Cardiac fibroblast (primary cell): Measurements from ENCODE around the gene DIAPH1.

Experiments
- DNase-seq, 2 donors: peaks; one replicate each; pipeline versions ENCODE4 v3.0.0 to v3.0.0-alpha.2; 2010; ENCODE audit warnings: low read depth in 2 of 2
- H3K4me3 ChIP-seq, 2 donors: replicated peaks in 1 of 2; 1 replicate in 1 of 2; 2 replicates in 1 of 2; pipeline ENCODE4 v1.5.1; 2011; ENCODE audit warnings: low read depth in 2 of 2, low read length in 2 of 2, mild to moderate bottlenecking in 2 of 2, moderate library complexity in 1 of 2
- CTCF ChIP-seq: IDR thresholded peaks from one replicate; pipeline ENCODE4 v1.5.1; 2011; ENCODE audit warnings: low read depth, mild to moderate bottlenecking, low read length, inconsistent platforms

The DIAPH1 gene

GRCh38 chr5:141559461-141559860 lies 59.3 kb downstream of the DIAPH1 start:
- DNase-seq, result peak; percentile 85 to 87
- no peak for TF ChIP-seq CTCF
- no peak overlapping the region for H3K4me3 ChIP-seq

- DNase-seq, result peak; percentile 58 to 72
- peak overlapping the region in 1 of 2 donors; percentile 22 for H3K4me3 ChIP-seq
- TF ChIP-seq CTCF, result no peak
Measured at GRCh38 chr5:141558150-141558549, 60.6 kb downstream of the DIAPH1 start.

GRCh38 chr5:141557681-141558136 lies 61.1 kb downstream of the DIAPH1 start:
- H3K4me3 ChIP-seq, result peak overlapping the region; percentile 12 to 25
- peak; percentile 75 for TF ChIP-seq CTCF
- DNase-seq, result peak; percentile 99 to 100

GRCh38 chr5:141547921-141548320 lies 70.9 kb downstream of the DIAPH1 start:
- H3K4me3 ChIP-seq, result no peak overlapping the region
- TF ChIP-seq CTCF, result no peak
- DNase-seq, result no peak

GRCh38 chr5:141547488-141547887 lies 71.3 kb downstream of the DIAPH1 start:
- H3K4me3 ChIP-seq, result no peak overlapping the region
- TF ChIP-seq CTCF, result no peak
- DNase-seq, result peak; percentile 46 to 51

- H3K4me3 ChIP-seq, result no peak overlapping the region
- no peak for TF ChIP-seq CTCF
- DNase-seq, result no peak
Measured at GRCh38 chr5:141543053-141543452, 75.7 kb downstream of the DIAPH1 start.

- TF ChIP-seq CTCF, result no peak
- H3K4me3 ChIP-seq, result no peak overlapping the region
- DNase-seq, result no peak
Measured at GRCh38 chr5:141534492-141535213, 84.1 kb downstream of the DIAPH1 start.
